Skeletal muscle cell (primary cell): ENCODE results near the gene SUSD2.
"Not testable (repeated sequence)": the region's sequence is repeated elsewhere in the genome, so short reads cannot be mapped to it uniquely, and the experiment has no call there.

Experiments used
- DNase-seq: peaks from one replicate; pipeline ENCODE4 v3.0.0-alpha.2; 2010; ENCODE audit warnings: low read depth
- H3K4me3 ChIP-seq: 2 replicates; pipeline ENCODE4 v1.5.1; 2011; ENCODE audit warnings: low read depth, mild to moderate bottlenecking, control low read depth, low read length, moderate library complexity

The SUSD2 gene

DNA sequence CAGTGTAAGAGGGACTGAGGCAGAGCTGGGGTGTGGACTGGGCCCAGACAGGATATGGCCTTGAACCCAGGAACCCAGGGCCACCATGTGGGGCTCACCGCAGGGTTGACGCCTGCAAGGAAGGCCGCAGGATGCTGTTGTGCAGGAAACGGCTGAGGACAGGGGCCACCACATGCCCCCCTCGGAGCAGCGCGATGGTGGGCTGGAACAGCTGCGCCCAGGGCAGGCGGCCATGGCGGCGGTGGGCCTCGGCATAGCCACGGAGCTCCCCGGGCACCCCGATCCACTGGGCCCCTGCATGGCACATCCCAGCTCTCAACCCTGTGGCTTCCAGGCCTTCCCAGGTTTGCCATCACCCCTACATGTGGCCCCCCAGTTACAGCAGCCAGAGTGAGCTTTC, 51.4 kb downstream of the SUSD2 start:
- DNase-seq, result no peak
- no peak overlapping the region for H3K4me3 ChIP-seq

DNA sequence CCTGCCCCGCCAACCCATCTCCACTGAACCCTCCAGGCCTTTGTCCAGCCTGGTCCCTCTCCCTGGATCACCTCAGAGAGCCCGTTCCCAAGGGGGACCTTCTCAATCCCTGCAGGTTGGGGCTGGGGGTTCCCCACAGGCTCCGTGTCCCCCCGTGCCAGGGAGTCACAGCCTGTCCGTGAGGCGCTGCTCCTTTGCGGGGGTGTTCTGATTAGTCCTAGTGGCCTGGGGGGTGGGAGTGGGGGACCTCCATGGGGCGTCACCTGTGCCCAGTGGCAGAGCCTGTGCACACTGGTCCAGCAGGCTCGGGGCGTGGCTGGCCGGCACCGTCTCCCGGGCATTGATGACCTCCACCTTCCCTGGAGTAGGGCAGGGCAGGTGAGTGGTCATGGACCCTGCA, 51.9 kb downstream of the SUSD2 start:
- H3K4me3 ChIP-seq, result no peak overlapping the region
- no peak for DNase-seq

- no peak overlapping the region for H3K4me3 ChIP-seq
- DNase-seq, result no peak
Observed at GRCh38 chr22:24233816-24234215, 52.5 kb downstream of the SUSD2 start.

GRCh38 chr22:24235315-24235714, 54.0 kb downstream of the SUSD2 start:
- H3K4me3 ChIP-seq, result no peak overlapping the region
- DNase-seq, result no peak

DNA sequence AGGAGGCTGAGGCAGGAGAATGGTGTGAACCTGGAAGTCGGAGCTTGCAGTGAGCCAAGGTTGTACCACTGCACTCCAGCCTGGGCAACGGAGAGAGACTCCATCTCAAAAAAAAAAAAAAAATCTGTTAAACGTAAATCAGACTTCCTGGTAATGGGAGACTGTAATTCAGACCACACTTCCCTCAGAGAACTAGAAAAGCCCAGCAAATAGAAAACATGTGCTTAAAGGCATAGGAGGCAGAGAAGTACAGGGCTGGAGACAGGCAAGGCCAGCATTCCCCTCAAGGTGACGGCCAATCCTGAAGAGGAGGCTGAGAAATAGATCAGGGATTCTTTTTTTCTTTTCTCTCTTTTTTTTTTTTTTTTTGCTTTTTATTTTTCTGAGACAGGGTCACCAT, 55.4 kb downstream of the SUSD2 start:
- no peak for DNase-seq
- H3K4me3 ChIP-seq, result no peak overlapping the region

DNA sequence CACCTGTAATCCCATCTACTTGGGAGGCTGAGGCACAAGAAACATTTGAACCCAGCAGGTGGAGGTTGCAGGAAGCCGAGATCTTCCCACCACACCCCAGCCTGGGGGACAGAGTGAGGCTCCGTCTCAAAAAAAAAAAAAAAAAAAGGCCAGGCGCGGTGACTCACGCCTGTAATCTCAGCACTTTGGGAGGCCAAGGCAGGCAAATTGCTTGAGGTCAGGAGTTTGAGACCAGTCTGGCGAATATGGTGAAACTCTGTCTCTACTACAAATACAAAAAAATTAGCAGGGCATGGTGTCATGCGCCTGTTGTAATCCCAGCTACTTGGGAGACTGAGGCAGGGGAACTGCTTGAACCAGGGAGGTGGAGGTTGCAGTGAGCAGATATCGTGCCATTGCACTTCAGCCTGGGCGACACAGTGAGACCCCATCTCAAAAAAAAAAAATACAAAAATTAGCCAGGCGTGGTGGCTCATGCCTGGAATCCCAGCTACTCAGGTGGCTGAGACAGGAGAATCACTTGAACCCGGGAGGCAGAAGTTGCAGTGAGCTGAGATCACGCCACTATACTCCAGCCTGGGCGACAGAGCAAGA, 56.9 kb downstream of the SUSD2 start:
- DNase-seq, result not testable (repeated sequence)

More for the DNA sequence above, 56.9 kb downstream of the SUSD2 start:
- H3K4me3 ChIP-seq, result not testable (repeated sequence)
